HG03432 (cell line): ENCODE data around the gene PHF21B.

Experiments
- ATAC-seq: cut with Tn5 transposase; IDR thresholded peaks from one replicate; pipeline ENCODE4 v1.9.1; 2021; ENCODE audit warnings: mild to moderate bottlenecking, moderate library complexity; ENCODE audit not compliant: unreplicated experiment

Gene PHF21B

GRCh38 chr22:44938886-44939285, 70.9 kb downstream of the PHF21B start:
- no peak for ATAC-seq

- no peak for ATAC-seq
Measured at GRCh38 chr22:44937216-44937615, 72.6 kb downstream of the PHF21B start.

GRCh38 chr22:44936201-44936600, 73.6 kb downstream of the PHF21B start:
- ATAC-seq = no peak

GRCh38 chr22:44935724-44936123, 74.1 kb downstream of the PHF21B start:
- ATAC-seq = no peak

GRCh38 chr22:44934454-44934735, 75.4 kb downstream of the PHF21B start:
- ATAC-seq = no peak

GRCh38 chr22:44933666-44934453, 75.9 kb downstream of the PHF21B start:
- ATAC-seq = no peak

GRCh38 chr22:44932493-44932892, 77.3 kb downstream of the PHF21B start:
- ATAC-seq = no peak

- no peak for ATAC-seq
Measured at GRCh38 chr22:44931766-44932165, 78.0 kb downstream of the PHF21B start.

GRCh38 chr22:44931077-44931540, 78.7 kb downstream of the PHF21B start:
- no peak for ATAC-seq

- ATAC-seq = no peak
Measured at GRCh38 chr22:44930711-44931035, 79.1 kb downstream of the PHF21B start.

GRCh38 chr22:44930016-44930710, 79.6 kb downstream of the PHF21B start:
- ATAC-seq = no peak

GRCh38 chr22:44929359-44930015, 80.3 kb downstream of the PHF21B start:
- no peak for ATAC-seq

GRCh38 chr22:44928711-44929358, 81.0 kb downstream of the PHF21B start:
- no peak for ATAC-seq

- no peak for ATAC-seq
Measured at GRCh38 chr22:44928136-44928463, 81.7 kb downstream of the PHF21B start.

GRCh38 chr22:44927463-44928135, 82.2 kb downstream of the PHF21B start:
- no peak for ATAC-seq

- no peak for ATAC-seq
Measured at GRCh38 chr22:44926491-44927415, 83.1 kb downstream of the PHF21B start.

GRCh38 chr22:44926124-44926475, 83.7 kb downstream of the PHF21B start:
- no peak for ATAC-seq

GRCh38 chr22:44925465-44926123, 84.2 kb downstream of the PHF21B start:
- no peak for ATAC-seq

GRCh38 chr22:44924710-44925109, 85.1 kb downstream of the PHF21B start:
- no peak for ATAC-seq

GRCh38 chr22:44924098-44924497, 85.7 kb downstream of the PHF21B start:
- no peak for ATAC-seq
